Activated CD8-positive, alpha-beta memory T cell treated with anti-CD3 and anti-CD28 coated beads for 36 hours (primary cell): ENCODE results near the gene RSPO3. TPM values are rescaled to one million over a fixed set of nuclear protein-coding genes. Genes with fewer than 3 reads are reported as not detected.
"Not testable (repeated sequence)": the region's sequence is repeated elsewhere in the genome, so short reads cannot be mapped to it uniquely, and the experiment has no call there.

Experiments
- CTCF ChIA-PET: fragments of 350-600 bp; sonication (Branson Sonifier 250); formaldehyde crosslinking; loops from one replicate; lab custom pipeline; 2021; ENCODE audit warnings: antibody characterized with exemption; lab: Charles Lee
- POLR2A ChIA-PET: fragments of 350-600 bp; sonication (Branson Sonifier 250); formaldehyde crosslinking; loops from one replicate; lab custom pipeline; 2021; ENCODE audit warnings: antibody characterized with exemption; lab: Charles Lee
- total RNA-seq, 2 experiments: library from RNA; stranded (reverse); gene quantifications; one replicate each; pipeline ENCODE4 v1.2.3, GENCODE V29; 2021

The RSPO3 gene
- total RNA-seq, 2 experiments from 2014 or later: not detected

DNA sequence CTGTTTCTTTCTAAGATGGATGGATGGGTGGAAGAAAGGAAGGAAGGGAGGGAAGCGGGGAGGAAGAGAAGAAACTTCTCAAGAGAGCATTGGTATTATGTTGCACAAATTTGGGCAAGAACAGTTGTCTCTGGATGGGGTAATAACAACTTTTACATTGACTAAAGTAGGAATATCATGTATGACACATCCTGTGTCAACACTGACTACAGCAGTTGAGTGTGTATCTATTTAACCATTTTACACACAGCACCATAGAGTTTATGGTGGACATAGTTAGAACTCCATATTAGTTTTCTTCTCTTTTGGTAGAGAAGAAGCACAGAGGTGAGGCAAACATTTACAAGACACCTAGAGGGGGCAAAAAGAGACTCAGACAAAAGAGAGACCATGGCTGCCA lies 103.9 kb downstream of the RSPO3 start:
- POLR2A ChIA-PET: no interaction called here
- CTCF ChIA-PET: no interaction called here

DNA sequence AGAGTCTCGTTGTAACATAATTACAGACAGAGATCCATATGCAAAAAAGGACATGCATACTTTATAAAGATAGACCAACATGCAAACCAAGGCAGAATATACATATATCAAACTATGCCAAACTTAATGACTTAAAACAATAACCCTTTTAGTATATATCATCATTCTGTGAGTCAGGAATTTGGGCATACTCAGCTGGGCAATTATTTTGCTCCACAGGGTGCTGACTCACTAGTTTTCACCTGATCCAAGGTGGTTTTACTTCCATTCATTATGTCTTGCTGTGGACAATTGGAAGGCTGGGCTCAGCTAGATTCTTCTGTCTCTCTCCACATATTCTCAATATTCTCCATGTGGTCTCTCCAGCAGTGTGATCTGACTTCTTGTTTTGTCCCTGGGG lies 107.0 kb downstream of the RSPO3 start:
- ChIA-PET CTCF (no interaction called here), POLR2A (no interaction called here)

DNA sequence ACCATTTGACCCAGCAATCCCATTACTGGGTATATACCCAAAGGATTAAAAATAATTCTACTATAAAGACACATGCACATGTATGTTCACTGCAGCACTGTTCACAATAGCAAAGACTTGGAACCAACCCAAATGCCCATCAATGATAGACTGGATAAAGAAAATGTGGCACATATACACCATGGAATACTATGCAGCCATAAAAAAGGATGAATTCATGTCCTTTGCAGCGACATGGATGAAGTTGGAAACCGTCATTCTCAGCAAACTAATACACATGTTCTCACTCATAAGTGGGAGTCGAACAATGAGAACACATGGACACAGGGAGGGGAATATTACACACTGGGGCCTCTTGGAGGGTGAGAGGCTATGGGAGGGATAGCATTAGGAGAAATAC lies 115.3 kb downstream of the RSPO3 start:
- CTCF ChIA-PET: not testable (repeated sequence)

GRCh38 chr6:127243501-127243900 lies 125.0 kb downstream of the RSPO3 start:
- POLR2A ChIA-PET: no interaction called here

More for the DNA sequence above, 115.3 kb downstream of the RSPO3 start:
- POLR2A ChIA-PET: not testable (repeated sequence)

More at GRCh38 chr6:127243501-127243900, 125.0 kb downstream of the RSPO3 start:
- CTCF ChIA-PET: no interaction called here

Other genes with a start within 250 kb of the RSPO3 start
- gene RNF146, start 148.2 kb downstream of the RSPO3 start, total RNA-seq: 10 to 100 TPM; 18.7 to 19.4 TPM
- gene ECHDC1, start 224.9 kb downstream of the RSPO3 start, total RNA-seq: 10 to 100 TPM; 69.5 to 72.9 TPM